Activated CD4-positive, alpha-beta T cell treated with anti-CD3 and anti-CD28 coated beads, Interleukin-2, amount 10 ng/mL, durations not matched to agents 7 days and 5 days (primary cell): ENCODE results near the gene IL13. TPM values are rescaled to one million over a fixed set of nuclear protein-coding genes. Genes with fewer than 3 reads are reported as not detected.
"Not testable (repeated sequence)": the region's sequence is repeated elsewhere in the genome, so short reads cannot be mapped to it uniquely, and the experiment has no call there.

Source experiments
- CTCF ChIA-PET: fragments of 350-600 bp; sonication (Branson Sonifier 250); formaldehyde crosslinking; loops from one replicate; lab custom pipeline; 2021; ENCODE audit warnings: antibody characterized with exemption; lab: Charles Lee
- POLR2A ChIA-PET: fragments of 350-600 bp; sonication (Branson Sonifier 250); formaldehyde crosslinking; loops from one replicate; lab custom pipeline; 2021; ENCODE audit warnings: antibody characterized with exemption; lab: Charles Lee
- DNase-seq: peaks from one replicate; pipeline ENCODE4 v3.0.0-alpha.2; 2020
- H3K27ac Mint-ChIP-seq: one replicate; pipeline ENCODE4 v1.8.0; 2021; ENCODE audit warnings: mild to moderate bottlenecking, moderate library complexity, mixed read lengths
- H3K27me3 Mint-ChIP-seq: one replicate; pipeline ENCODE4 v1.8.0; 2021; ENCODE audit warnings: mixed read lengths
- H3K36me3 Mint-ChIP-seq: one replicate; pipeline ENCODE4 v1.8.0; 2021; ENCODE audit warnings: low read depth, mixed read lengths
- H3K4me1 Mint-ChIP-seq: one replicate; pipeline ENCODE4 v1.8.0; 2021; ENCODE audit warnings: mixed read lengths
- H3K4me3 Mint-ChIP-seq: one replicate; pipeline ENCODE4 v1.8.0; 2021; ENCODE audit warnings: mild to moderate bottlenecking, moderate library complexity, mixed read lengths
- H3K9me3 Mint-ChIP-seq: one replicate; pipeline ENCODE4 v1.8.0; 2021; ENCODE audit warnings: mixed read lengths
- total RNA-seq, 2 experiments: library from RNA; stranded (reverse); gene quantifications; one replicate each; pipeline ENCODE4 v1.2.3, GENCODE V29; 2021

The IL13 gene
- total RNA-seq, 2 experiments from 2014 or later = 2.5 to 2.8 TPM

DNA sequence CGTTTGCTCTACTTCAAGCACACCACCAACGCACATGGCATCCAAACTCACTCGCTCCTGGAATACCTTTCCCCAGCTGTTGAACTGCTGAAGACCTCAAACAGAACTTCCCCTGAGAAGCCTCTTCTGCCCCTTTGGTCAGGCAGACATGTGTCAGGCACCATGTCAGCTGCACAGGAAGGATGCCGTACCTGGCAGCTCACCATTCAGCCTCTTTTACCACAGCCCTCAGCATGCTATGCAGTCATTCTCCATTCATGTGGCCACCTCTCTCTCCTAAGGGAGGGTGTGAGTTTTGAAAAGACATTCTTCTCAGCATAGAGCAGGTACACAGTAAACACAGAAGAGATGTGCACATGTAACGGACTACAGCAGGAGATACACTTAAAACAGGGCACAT is 30.0 kb downstream of the IL13 start:
- Mint-ChIP-seq H3K36me3 (peaks cover 8% of the 10 kb centered on the region), H3K27ac (peak overlapping the region; percentile 70), H3K9me3 (no peaks in the 10 kb centered on the region), H3K4me1 (peaks cover 43% of the 10 kb centered on the region), H3K4me3 (no peak overlapping the region), H3K27me3 (peaks cover 5% of the 10 kb centered on the region)
- CTCF ChIA-PET = interaction anchor here (0.9 to 1.3 kb wide), 7 partner anchors 13 to 391 kb away, joined by 3 to 5 read pairs (median 4); no protein-coding TSS in a partner anchor
- POLR2A ChIA-PET = no interaction called here
- peak; percentile 76 for DNase-seq

- no peaks in the 10 kb centered on the region for H3K9me3 Mint-ChIP-seq
- H3K27ac Mint-ChIP-seq = peak overlapping the region; percentile 63
- ChIA-PET CTCF (interaction anchor here (0.7 to 1.3 kb wide), 8 partner anchors 13 to 284 kb away, joined by 3 to 5 read pairs (median 3); no protein-coding TSS in a partner anchor), POLR2A (interaction anchor here (0.7 kb wide), 1 partner anchor 10 kb away, joined by 6 read pairs; no protein-coding TSS in a partner anchor)
- peaks cover 43% of the 10 kb centered on the region for H3K4me1 Mint-ChIP-seq
- H3K4me3 Mint-ChIP-seq = no peak overlapping the region
- peak; percentile 16 for DNase-seq
- H3K36me3 Mint-ChIP-seq = peaks cover 8% of the 10 kb centered on the region
- peaks cover 4% of the 10 kb centered on the region for H3K27me3 Mint-ChIP-seq
These were observed 30.8 kb downstream of the IL13 start for GRCh38 chr5:132688536-132689339.

DNA sequence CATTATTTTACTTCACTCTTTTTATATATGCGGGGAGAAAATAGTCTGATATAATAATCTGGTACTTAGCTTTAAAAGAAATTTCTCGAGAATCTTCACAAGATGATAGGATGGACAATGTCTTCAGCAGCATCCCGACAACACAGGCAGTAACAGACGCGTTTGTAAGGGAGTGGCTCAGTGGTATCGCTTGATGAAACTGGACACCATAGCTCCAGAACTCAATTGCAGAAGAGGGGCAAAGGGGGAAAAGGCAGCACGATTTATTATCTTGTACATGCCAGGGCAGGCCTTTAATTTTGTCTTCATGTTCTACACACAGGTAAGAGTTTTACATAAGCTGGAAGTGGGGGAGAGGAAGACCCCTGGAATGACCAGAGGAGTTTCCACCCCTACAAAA is 31.5 kb downstream of the IL13 start:
- H3K27me3 Mint-ChIP-seq = peaks cover 4% of the 10 kb centered on the region
- H3K36me3 Mint-ChIP-seq = peaks cover 8% of the 10 kb centered on the region
- ChIA-PET POLR2A (no interaction called here), CTCF (interaction anchor here (0.7 to 1.1 kb wide), 4 partner anchors 13 to 161 kb away, joined by 3 read pairs; no protein-coding TSS in a partner anchor)
- H3K4me3 Mint-ChIP-seq = no peak overlapping the region
- no peak overlapping the region for H3K27ac Mint-ChIP-seq
- no peaks in the 10 kb centered on the region for H3K9me3 Mint-ChIP-seq
- DNase-seq = no peak
- peaks cover 40% of the 10 kb centered on the region for H3K4me1 Mint-ChIP-seq

- peaks cover 4% of the 10 kb centered on the region for H3K27me3 Mint-ChIP-seq
- peaks cover 33% of the 10 kb centered on the region for H3K4me1 Mint-ChIP-seq
- no peaks in the 10 kb centered on the region for H3K9me3 Mint-ChIP-seq
- CTCF ChIA-PET = interaction anchor here (0.7 to 1.1 kb wide), 3 partner anchors 14 to 161 kb away, joined by 3 read pairs; no protein-coding TSS in a partner anchor
- no peak overlapping the region for H3K4me3 Mint-ChIP-seq
- no peak for DNase-seq
- no peak overlapping the region for H3K27ac Mint-ChIP-seq
- H3K36me3 Mint-ChIP-seq = peaks cover 8% of the 10 kb centered on the region
- POLR2A ChIA-PET = no interaction called here
These were observed 32.2 kb downstream of the IL13 start for GRCh38 chr5:132690156-132690555.

GRCh38 chr5:132691755-132692631 is 34.0 kb downstream of the IL13 start:
- not testable (repeated sequence) for DNase-seq, H3K9me3 Mint-ChIP-seq, H3K27me3 Mint-ChIP-seq, H3K4me3 Mint-ChIP-seq
- CTCF ChIA-PET = interaction anchor here (0.6 kb wide), 1 partner anchor 170 kb away, joined by 3 read pairs; no protein-coding TSS in a partner anchor
- POLR2A ChIA-PET = interaction anchor here (0.6 kb wide), 1 partner anchor 56 kb away, joined by 5 read pairs; no protein-coding TSS in a partner anchor
- H3K36me3 Mint-ChIP-seq = peaks cover 10% of the 10 kb centered on the region
- H3K4me1 Mint-ChIP-seq = peaks cover 28% of the 10 kb centered on the region
- H3K27ac Mint-ChIP-seq = peak overlapping the region; percentile 20

DNA sequence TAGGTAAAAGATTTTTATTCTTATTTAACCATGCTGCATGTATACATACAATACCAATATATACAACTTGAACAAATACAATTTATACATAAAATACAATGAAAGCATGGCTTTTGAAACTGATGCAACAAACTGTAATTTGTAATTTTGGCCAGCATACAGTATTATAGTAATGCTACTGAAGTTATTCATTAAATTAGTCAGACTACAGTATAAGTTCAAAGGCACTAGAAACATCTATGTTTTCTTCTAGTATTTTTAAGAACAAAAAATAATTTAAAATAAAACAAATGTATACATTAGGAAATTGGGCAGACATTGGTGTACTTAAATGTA is 34.6 kb downstream of the IL13 start:
- ChIA-PET CTCF (no interaction called here), POLR2A (no interaction called here)
- no peaks in the 10 kb centered on the region for H3K9me3 Mint-ChIP-seq
- H3K27ac Mint-ChIP-seq = no peak overlapping the region
- no peak for DNase-seq
- peaks cover 2% of the 10 kb centered on the region for H3K27me3 Mint-ChIP-seq
- H3K4me1 Mint-ChIP-seq = peaks cover 26% of the 10 kb centered on the region
- no peak overlapping the region for H3K4me3 Mint-ChIP-seq
- H3K36me3 Mint-ChIP-seq = peaks cover 10% of the 10 kb centered on the region

DNA sequence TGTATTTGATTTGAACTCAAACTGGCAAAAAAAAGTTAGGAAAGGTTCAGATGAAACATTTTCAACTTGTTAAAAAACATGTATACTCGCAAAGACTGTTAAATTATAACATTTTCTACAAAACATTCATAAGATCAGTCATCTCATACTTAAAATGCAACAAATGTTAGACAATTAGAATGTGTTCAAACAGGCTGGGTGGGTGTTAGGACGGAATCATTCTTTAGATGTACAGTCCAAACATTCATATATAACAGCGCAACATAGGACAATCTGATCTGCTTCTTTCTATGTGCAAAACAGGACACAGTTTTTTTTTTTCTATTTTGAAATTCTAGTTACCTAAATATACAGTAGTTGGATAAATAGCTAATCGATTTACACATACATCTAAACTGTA is 38.0 kb downstream of the IL13 start:
- POLR2A ChIA-PET = no interaction called here
- Mint-ChIP-seq H3K4me1 (peaks cover 6% of the 10 kb centered on the region), H3K4me3 (no peak overlapping the region), H3K9me3 (no peaks in the 10 kb centered on the region), H3K27me3 (no peaks in the 10 kb centered on the region), H3K36me3 (peaks cover 25% of the 10 kb centered on the region), H3K27ac (no peak overlapping the region)
- CTCF ChIA-PET = no interaction called here
- no peak for DNase-seq

DNA sequence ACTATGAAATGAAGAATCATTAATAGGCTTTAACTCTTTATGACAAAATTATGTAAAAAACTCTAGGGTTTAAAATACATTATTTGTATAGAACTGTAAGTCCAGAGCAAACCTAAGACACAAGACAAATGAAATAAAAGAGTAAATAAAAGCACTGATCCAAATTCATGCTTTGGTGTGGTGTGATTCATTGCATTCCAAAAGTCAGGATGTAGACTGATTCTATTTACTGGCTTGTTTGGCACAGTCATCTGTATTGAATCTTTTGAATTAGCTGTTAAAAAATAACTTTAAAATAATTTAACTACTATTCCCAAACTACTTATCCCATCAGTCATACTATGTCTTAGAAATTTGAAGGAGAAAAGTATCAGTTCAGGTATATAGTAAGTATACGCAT is 46.9 kb downstream of the IL13 start:
- Mint-ChIP-seq H3K4me3 (no peak overlapping the region), H3K9me3 (no peaks in the 10 kb centered on the region), H3K27me3 (no peaks in the 10 kb centered on the region), H3K4me1 (peaks cover 7% of the 10 kb centered on the region), H3K36me3 (peaks cover 24% of the 10 kb centered on the region), H3K27ac (no peak overlapping the region)
- DNase-seq = no peak
- ChIA-PET CTCF (interaction anchor here (0.9 kb wide), 1 partner anchor 22 kb away, joined by 4 read pairs; no protein-coding TSS in a partner anchor), POLR2A (no interaction called here)

DNA sequence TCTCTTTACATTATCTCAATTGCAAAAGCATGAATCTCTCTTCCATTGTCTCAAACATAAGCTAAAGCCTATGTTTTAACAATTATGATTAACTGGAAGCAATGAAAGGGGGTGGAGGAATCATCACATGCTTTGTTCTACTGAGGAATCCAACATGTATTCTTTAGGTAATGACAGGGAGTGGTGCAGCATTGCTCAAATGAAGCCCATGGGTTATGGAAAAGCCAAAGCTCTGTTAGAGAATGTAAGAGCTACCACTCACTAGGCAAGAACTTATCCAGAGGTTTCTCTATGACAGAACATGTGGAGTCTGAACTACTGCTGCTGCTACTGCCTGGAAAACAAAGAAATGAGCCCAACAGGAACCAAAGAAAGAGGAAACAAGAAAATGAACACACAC is 50.7 kb downstream of the IL13 start:
- CTCF ChIA-PET = interaction anchor here (0.7 kb wide), 3 partner anchors 254 to 810 kb away, joined by 3 to 4 read pairs (median 3); no protein-coding TSS in a partner anchor
- DNase-seq = no peak
- peaks cover 6% of the 10 kb centered on the region for H3K4me1 Mint-ChIP-seq

More for the DNA sequence above, 50.7 kb downstream of the IL13 start:
- H3K27me3 Mint-ChIP-seq = no peaks in the 10 kb centered on the region
- H3K4me3 Mint-ChIP-seq = no peak overlapping the region
- H3K27ac Mint-ChIP-seq = no peak overlapping the region
- no peaks in the 10 kb centered on the region for H3K9me3 Mint-ChIP-seq
- POLR2A ChIA-PET = interaction anchor here (0.6 kb wide), 1 partner anchor 103 kb away, joined by 4 read pairs; no protein-coding TSS in a partner anchor
- H3K36me3 Mint-ChIP-seq = peaks cover 1% of the 10 kb centered on the region

Other genes with a start within 250 kb of the IL13 start
- 100 to 1,000 TPM; 289 to 302 TPM for gene IRF1, start 167.4 kb upstream of the IL13 start, total RNA-seq
- under 1 TPM; 0.25 to 0.33 TPM for gene IL5, start 114.7 kb upstream of the IL13 start, total RNA-seq
- gene RAD50, start 101.2 kb upstream of the IL13 start, total RNA-seq = 10 to 100 TPM; 33.3 to 38.5 TPM
- gene IL4, start 15.8 kb downstream of the IL13 start, total RNA-seq = not detected
- 1 to 10 TPM; 7.5 TPM for gene KIF3A, start 79.4 kb downstream of the IL13 start, total RNA-seq
- 1 to 10 TPM; 5.5 to 6.2 TPM for gene CCNI2, start 89.3 kb downstream of the IL13 start, total RNA-seq
- gene SEPTIN8, start 119.1 kb downstream of the IL13 start, total RNA-seq = 10 to 100 TPM; 20.5 to 21.6 TPM
- gene SOWAHA, start 155.1 kb downstream of the IL13 start, total RNA-seq = not detected
- gene SHROOM1, start 172.5 kb downstream of the IL13 start, total RNA-seq = under 1 TPM; 0.42 to 0.98 TPM
- gene GDF9, start 208.3 kb downstream of the IL13 start, total RNA-seq = under 1 TPM; 0.87 to 0.89 TPM
- 100 to 1,000 TPM; 304 to 328 TPM for gene UQCRQ, start 208.5 kb downstream of the IL13 start, total RNA-seq
- gene LEAP2, start 215.5 kb downstream of the IL13 start, total RNA-seq = 1 to 10 TPM; 3.2 to 3.8 TPM